CD4-positive, alpha-beta T cell treated with Interleukin-12 subunit alpha and Interleukin-12 subunit beta, for 1 hour (primary cell): ENCODE results near the gene HADH.

Source experiments
- DNase-seq: peaks from one replicate; pipeline ENCODE4 v3.0.0-alpha.2; 2020

Gene HADH

GRCh38 chr4:108060686-108061321, 71.1 kb downstream of the HADH start:
- DNase-seq: no peak

- no peak for DNase-seq
Measured at GRCh38 chr4:108068442-108068841, 78.8 kb downstream of the HADH start.

GRCh38 chr4:108070775-108071174, 81.1 kb downstream of the HADH start:
- DNase-seq: no peak

GRCh38 chr4:108072300-108072699, 82.6 kb downstream of the HADH start:
- peak; percentile 75 for DNase-seq

- DNase-seq: no peak
Measured at GRCh38 chr4:108078024-108078733, 88.5 kb downstream of the HADH start.

GRCh38 chr4:108080747-108081146, 91.1 kb downstream of the HADH start:
- peak; percentile 49 for DNase-seq

- DNase-seq: no peak
Measured at GRCh38 chr4:108081256-108081655, 91.6 kb downstream of the HADH start.
